D721Med (cell line): ENCODE measurements around the gene FAM167B.

Experiments
- DNase-seq: peaks from one replicate; pipeline ENCODE4 v3.0.0; 2011; ENCODE audit warnings: low spot score; ENCODE audit not compliant: insufficient read length
- FAIRE-seq: peaks from 2 replicates; lab custom pipeline; 2011; peaks lifted over from hg19 to GRCh38; lab: Jason Lieb, UNC
- TF ChIP-seq, protein P1 (sequence below): IDR thresholded peaks from 2 replicates; pipeline ENCODE4 v1.5.1; 2012; ENCODE audit warnings: mild to moderate bottlenecking, control low read depth; ENCODE audit not compliant: insufficient read depth; ENCODE audit errors: missing control alignments

FAM167B gene

DNA sequence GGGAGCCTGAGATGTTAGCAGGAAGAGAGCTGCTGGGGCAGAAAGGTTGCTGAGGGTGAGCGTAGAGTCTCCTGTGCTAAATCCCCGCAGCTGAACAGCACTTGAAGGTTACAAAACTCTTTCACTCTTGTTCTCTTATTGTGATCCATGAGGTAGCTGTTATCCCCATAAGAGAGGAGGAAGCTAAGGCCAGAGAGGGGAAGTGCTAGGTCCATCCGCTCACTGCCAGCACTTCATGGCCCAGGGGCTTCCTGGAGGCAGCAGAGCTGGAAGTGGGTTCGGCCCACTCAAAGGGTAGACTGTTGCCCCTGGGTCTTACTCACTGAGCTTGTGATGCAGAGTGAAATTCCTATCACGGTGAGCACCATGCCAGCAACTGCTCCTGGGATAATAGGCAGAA is 30.5 kb upstream of the FAM167B start:
- DNase-seq, result no peak
- FAIRE-seq, result no peak
- TF ChIP-seq, protein P1, sequence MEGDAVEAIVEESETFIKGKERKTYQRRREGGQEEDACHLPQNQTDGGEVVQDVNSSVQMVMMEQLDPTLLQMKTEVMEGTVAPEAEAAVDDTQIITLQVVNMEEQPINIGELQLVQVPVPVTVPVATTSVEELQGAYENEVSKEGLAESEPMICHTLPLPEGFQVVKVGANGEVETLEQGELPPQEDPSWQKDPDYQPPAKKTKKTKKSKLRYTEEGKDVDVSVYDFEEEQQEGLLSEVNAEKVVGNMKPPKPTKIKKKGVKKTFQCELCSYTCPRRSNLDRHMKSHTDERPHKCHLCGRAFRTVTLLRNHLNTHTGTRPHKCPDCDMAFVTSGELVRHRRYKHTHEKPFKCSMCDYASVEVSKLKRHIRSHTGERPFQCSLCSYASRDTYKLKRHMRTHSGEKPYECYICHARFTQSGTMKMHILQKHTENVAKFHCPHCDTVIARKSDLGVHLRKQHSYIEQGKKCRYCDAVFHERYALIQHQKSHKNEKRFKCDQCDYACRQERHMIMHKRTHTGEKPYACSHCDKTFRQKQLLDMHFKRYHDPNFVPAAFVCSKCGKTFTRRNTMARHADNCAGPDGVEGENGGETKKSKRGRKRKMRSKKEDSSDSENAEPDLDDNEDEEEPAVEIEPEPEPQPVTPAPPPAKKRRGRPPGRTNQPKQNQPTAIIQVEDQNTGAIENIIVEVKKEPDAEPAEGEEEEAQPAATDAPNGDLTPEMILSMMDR, result no peak

DNA sequence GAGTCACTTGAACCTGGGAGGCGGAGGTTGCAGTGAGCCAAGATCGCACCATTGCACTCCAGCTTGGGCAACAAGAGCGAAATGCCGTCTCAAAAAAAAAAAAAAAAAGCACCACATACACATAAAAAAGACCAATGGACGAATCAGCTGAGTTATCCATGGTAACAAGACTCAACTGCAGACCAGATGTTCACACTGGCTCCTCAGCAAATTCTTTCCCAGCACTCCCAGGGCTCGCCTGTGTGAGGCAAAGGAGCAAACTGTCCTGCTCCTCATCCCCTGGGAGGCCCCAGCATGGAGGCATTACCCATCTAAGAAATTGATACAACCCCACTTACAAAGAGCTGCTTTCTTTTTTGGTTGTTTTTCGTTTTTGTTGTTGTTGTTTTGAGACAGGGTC is 28.0 kb upstream of the FAM167B start:
- TF ChIP-seq, protein P1, result no peak
- FAIRE-seq (no peak), DNase-seq (no peak)

DNA sequence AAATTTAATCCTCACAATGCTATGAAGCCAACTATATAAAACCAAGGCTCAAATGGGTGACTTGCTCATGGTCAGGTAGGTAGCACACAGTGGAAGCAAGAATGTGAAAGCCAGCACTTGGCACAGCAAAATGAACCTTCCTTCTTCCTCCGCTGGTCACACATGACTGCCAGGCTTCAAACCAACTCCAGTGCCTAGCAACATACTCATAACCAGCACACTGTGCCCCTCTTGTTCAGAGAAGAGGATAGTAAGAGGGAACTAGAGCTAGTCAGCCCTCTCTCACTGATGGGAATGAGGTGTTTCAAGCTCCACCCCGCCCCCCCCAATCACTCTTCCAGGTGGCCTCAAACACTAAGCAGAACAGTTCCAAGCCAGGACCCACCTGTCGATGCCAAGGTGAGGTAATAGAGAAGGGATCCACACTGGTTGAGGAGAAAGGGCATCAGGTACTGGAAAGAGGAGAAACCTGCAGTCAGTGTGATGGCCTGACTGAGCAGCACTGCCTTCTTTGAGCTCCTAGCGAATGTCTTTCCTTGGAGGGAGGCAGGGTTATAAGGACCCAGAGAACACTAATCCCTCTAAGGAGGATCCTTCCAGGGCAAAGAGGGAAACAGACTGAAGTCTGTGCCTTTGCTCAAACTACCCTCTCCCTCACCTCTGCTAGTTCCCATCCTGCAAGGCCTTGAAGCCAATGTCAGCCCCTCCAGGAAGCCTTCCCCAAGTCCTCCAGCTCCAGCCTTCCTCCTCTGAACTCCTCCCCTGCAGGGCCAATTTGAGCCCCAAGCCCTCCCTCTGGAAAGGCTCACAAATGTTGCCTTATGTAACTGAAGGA is 26.1 kb upstream of the FAM167B start:
- TF ChIP-seq, protein P1, result no peak
- FAIRE-seq (no peak), DNase-seq (no peak)

DNA sequence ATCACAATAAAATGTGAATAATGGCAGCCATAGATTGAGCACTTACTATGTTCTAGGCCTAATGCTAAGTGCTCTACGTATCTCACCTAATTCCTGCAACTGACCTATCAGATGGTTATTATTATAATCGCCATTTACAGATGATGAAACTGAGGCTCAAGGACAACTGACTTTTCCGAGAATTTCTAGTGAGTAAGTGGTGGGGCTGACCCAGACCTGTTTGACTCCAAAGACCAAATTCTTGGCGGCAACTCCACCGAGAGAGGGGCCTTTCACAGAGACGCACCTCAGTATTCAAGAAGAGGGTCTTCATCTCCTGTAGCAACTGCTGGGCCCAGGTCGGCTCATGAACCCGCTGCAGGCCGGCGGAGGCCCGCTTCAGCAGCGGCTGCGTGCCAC is 25.4 kb upstream of the FAM167B start:
- FAIRE-seq (no peak), DNase-seq (no peak)
- TF ChIP-seq, protein P1, result no peak

DNA sequence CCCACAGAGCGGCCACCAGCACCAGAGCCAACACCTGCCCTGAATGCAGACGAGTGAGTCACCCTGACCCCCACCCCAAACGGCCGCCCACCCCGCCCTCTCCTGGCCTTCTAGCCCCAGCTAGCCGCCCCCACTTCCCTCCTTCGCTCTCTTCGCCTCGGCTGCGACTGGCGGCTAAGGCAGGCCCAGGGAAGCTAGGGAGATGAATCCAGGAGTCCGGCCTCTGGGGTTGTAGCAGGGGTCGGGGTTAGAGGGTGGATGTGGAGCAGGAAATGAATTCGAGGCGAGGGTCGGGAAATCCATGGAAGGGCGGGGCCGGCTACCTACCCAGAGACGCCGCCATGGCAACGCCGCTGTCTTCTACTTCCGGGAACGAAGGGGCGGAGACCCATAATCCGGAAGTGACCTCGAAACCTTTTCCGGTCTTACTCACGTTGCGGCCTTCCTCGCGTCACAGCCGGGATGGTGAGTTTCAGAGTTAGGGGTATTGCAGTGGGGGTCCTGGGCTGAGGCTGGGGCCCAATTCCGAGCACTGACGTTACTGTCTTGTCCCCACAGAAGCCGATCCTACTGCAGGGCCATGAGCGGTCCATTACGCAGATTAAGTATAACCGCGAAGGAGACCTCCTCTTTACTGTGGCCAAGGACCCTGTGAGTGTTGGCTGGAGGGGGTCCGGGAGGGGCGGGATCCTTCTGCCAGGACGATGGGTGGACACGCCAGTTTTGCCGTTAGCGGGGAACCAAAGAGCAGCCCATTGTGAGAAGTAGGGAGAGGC is 24.9 kb upstream of the FAM167B start, which contains the start of the genes EIF3I and TMEM234:
Gene EIF3I (plus strand): TSS at position 428 of the 776 bp plus-strand sequence. CDS start 35 bp downstream, at position 463.
Gene TMEM234 (minus strand): TSS at position 374 of the 776 bp plus-strand sequence. CDS start 31 bp downstream, at position 343.
- TF ChIP-seq, protein P1, result no peak
- FAIRE-seq, result no peak
- peak; percentile 89 for DNase-seq

DNA sequence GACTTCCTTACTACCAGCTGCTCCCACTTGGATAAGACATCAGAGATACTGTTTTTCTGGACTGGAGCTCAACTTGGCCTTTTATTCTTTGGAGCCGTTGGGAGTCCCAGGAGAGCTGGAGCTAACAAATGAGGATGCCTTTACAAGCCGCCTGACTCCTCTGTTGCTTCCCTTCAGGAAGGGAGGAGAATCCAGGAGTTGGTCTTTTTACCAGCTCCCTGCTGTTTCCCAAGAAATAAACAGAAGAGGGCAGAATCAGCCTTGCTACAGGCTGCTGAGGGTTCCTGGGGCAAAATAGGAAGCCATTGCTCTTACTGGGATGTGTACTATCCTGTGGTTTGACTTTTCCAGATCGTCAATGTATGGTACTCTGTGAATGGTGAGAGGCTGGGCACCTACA is 23.3 kb upstream of the FAM167B start:
- FAIRE-seq (no peak), DNase-seq (no peak)
- TF ChIP-seq, protein P1, result no peak
